SU-DHL-6 (cell line): Measurements from ENCODE around the gene SIL1.

ENCODE experiments used
- H2AFZ ChIP-seq: fragments of 200-600 bp; sonication (generic); 2 replicates; pipeline ENCODE4 v1.6.1; 2014; ENCODE audit warnings: low read depth, mild to moderate bottlenecking, moderate library complexity, mixed read lengths, antibody characterized with exemption, low read length; ENCODE audit not compliant: severe bottlenecking
- H3F3A ChIP-seq: fragments of 200-600 bp; shearing (Covaris generic); 2 replicates; pipeline ENCODE4 v1.6.0; 2016; ENCODE audit warnings: antibody characterized with exemption, mild to moderate bottlenecking; ENCODE audit not compliant: insufficient read depth
- H3K27ac ChIP-seq: fragments of 200-600 bp; sonication (generic); 2 replicates; pipeline ENCODE4 v1.5.1; 2016; ENCODE audit warnings: low read depth, mild to moderate bottlenecking, low read length, moderate library complexity, mixed read lengths
- H3K27me3 ChIP-seq: fragments of 200-600 bp; sonication (generic), shearing (Covaris generic); 2 replicates; pipeline ENCODE4 v1.6.0; 2014; ENCODE audit warnings: mild to moderate bottlenecking, low read length
- H3K36me3 ChIP-seq: fragments of 200-600 bp; sonication (generic); 2 replicates; pipeline ENCODE4 v1.6.1; 2014; ENCODE audit warnings: mild to moderate bottlenecking, low read length, mixed read lengths
- H3K4me2 ChIP-seq: fragments of 300-600, 200-600 bp; shearing (Covaris generic), sonication (generic); 2 replicates; pipeline ENCODE4 v1.6.0; 2014; ENCODE audit warnings: low read length, low read depth, mild to moderate bottlenecking; ENCODE audit not compliant: poor library complexity, severe bottlenecking
- H3K4me3 ChIP-seq: fragments of 200-600 bp; sonication (generic); 2 replicates; pipeline ENCODE4 v1.5.1; 2014; ENCODE audit warnings: antibody characterized with exemption, low read length, mild to moderate bottlenecking, mixed read lengths; ENCODE audit not compliant: insufficient read depth, poor library complexity, severe bottlenecking
- H3K79me2 ChIP-seq: fragments of 200-600 bp; sonication (generic); 2 replicates; pipeline ENCODE4 v1.6.1; 2014; ENCODE audit warnings: mild to moderate bottlenecking, low read length, moderate library complexity; ENCODE audit not compliant: insufficient read depth
- H3K9ac ChIP-seq: fragments of 200-600 bp; sonication (generic); 2 replicates; pipeline ENCODE4 v1.7.0; 2014; ENCODE audit warnings: mild to moderate bottlenecking, low read length
- H3K9me2 ChIP-seq: fragments of 200-600 bp; sonication (generic); replicated peaks from 2 replicates; pipeline ENCODE4 v1.6.1; 2014; ENCODE audit warnings: low read length; ENCODE audit not compliant: insufficient read depth
- H3K9me3 ChIP-seq: fragments of 200-600 bp; sonication (generic); 2 replicates; pipeline ENCODE4 v1.6.1; 2014; ENCODE audit warnings: low read length, mixed read lengths; ENCODE audit not compliant: insufficient read depth
- H4K20me1 ChIP-seq: fragments of 200-600 bp; sonication (generic); 2 replicates; pipeline ENCODE4 v1.6.1; 2014; ENCODE audit warnings: low read depth, mild to moderate bottlenecking, antibody characterized with exemption, low read length, moderate library complexity, mixed read lengths
- EZH2phosphoT487 ChIP-seq: fragments of 200-600 bp; sonication (generic), shearing (Covaris generic); conservative IDR thresholded peaks from 2 replicates; pipeline ENCODE4 v1.6.1; 2018; ENCODE audit warnings: mild to moderate bottlenecking, antibody characterized with exemption, low read length, moderate library complexity, mixed read lengths
- TF ChIP-seq, protein P1 (sequence below): fragments of 200-600 bp; sonication (generic); IDR thresholded peaks from one replicate; pipeline ENCODE4 v1.5.1; 2017; ENCODE audit warnings: antibody characterized with exemption, mild to moderate bottlenecking, low read length, moderate library complexity; ENCODE audit not compliant: insufficient read depth, poor library complexity, severe bottlenecking

The SIL1 gene

GRCh38 chr5:139186261-139186660 lies 11.9 kb downstream of the SIL1 start:
- H3K27ac ChIP-seq: no peak overlapping the region
- H3K79me2 ChIP-seq: no peaks in the 10 kb centered on the region
- H3K4me2 ChIP-seq: no peak overlapping the region
- H3F3A ChIP-seq: no peaks in the 10 kb centered on the region
- H3K36me3 ChIP-seq: no peaks in the 10 kb centered on the region
- no peak overlapping the region for H3K4me3 ChIP-seq
- H3K9ac ChIP-seq: no peak overlapping the region
- H3K9me3 ChIP-seq: no peaks in the 10 kb centered on the region
- H3K27me3 ChIP-seq: no peaks in the 10 kb centered on the region
- H2AFZ ChIP-seq: no peak overlapping the region
- no peaks in the 10 kb centered on the region for H3K9me2 ChIP-seq
- no peak for TF ChIP-seq EZH2phosphoT487
- TF ChIP-seq, protein P1, sequence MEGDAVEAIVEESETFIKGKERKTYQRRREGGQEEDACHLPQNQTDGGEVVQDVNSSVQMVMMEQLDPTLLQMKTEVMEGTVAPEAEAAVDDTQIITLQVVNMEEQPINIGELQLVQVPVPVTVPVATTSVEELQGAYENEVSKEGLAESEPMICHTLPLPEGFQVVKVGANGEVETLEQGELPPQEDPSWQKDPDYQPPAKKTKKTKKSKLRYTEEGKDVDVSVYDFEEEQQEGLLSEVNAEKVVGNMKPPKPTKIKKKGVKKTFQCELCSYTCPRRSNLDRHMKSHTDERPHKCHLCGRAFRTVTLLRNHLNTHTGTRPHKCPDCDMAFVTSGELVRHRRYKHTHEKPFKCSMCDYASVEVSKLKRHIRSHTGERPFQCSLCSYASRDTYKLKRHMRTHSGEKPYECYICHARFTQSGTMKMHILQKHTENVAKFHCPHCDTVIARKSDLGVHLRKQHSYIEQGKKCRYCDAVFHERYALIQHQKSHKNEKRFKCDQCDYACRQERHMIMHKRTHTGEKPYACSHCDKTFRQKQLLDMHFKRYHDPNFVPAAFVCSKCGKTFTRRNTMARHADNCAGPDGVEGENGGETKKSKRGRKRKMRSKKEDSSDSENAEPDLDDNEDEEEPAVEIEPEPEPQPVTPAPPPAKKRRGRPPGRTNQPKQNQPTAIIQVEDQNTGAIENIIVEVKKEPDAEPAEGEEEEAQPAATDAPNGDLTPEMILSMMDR: no peak
- H4K20me1 ChIP-seq: no peaks in the 10 kb centered on the region

- Histone ChIP-seq H3K36me3 (no peaks in the 10 kb centered on the region), H3K27ac (no peak overlapping the region), H3F3A (no peaks in the 10 kb centered on the region), H3K27me3 (no peaks in the 10 kb centered on the region), H3K9ac (no peak overlapping the region), H4K20me1 (no peaks in the 10 kb centered on the region), H2AFZ (no peak overlapping the region), H3K9me3 (no peaks in the 10 kb centered on the region), H3K4me3 (no peak overlapping the region), H3K9me2 (no peaks in the 10 kb centered on the region), H3K4me2 (no peak overlapping the region), H3K79me2 (no peaks in the 10 kb centered on the region)
- TF ChIP-seq EZH2phosphoT487: no peak
- TF ChIP-seq, protein P1: no peak
Observed at GRCh38 chr5:139185589-139185988, 12.6 kb downstream of the SIL1 start.

GRCh38 chr5:139183502-139183901 lies 14.7 kb downstream of the SIL1 start:
- no peaks in the 10 kb centered on the region for H3K27me3 ChIP-seq
- H3K4me2 ChIP-seq: no peak overlapping the region
- no peak overlapping the region for H3K9ac ChIP-seq
- no peaks in the 10 kb centered on the region for H3K36me3 ChIP-seq
- TF ChIP-seq, protein P1: no peak
- no peak for TF ChIP-seq EZH2phosphoT487
- no peak overlapping the region for H3K27ac ChIP-seq
- 0 out of 2 replicates have a peak, but pooled peaks cover 3% of the 10 kb centered on the region for H4K20me1 ChIP-seq
- no peaks in the 10 kb centered on the region for H3K9me2 ChIP-seq
- no peaks in the 10 kb centered on the region for H3F3A ChIP-seq
- H3K79me2 ChIP-seq: no peaks in the 10 kb centered on the region
- no peak overlapping the region for H3K4me3 ChIP-seq
- no peak overlapping the region for H2AFZ ChIP-seq
- H3K9me3 ChIP-seq: no peaks in the 10 kb centered on the region
